ENCODE data around the gene RSRC1. TPM values are rescaled to one million over a fixed set of nuclear protein-coding genes. Genes with fewer than 3 reads are reported as not detected.
"Not testable (repeated sequence)": the region's sequence is repeated elsewhere in the genome, so short reads cannot be mapped to it uniquely, and the experiment has no call there.

Gene RSRC1
- total and polyA plus RNA-seq, 2 of the 13 experiments (the other 11 are each of a cell fraction or from before 2014, with no cell fraction given) = 4.9 to 63.0 TPM

- H4K20me1 ChIP-seq (ENCODE audit: insufficient read depth, low read length); H3K79me2 ChIP-seq (ENCODE audit: insufficient read depth, low read length); FAIRE-seq; H3K27me3 ChIP-seq (ENCODE audit: control insufficient read depth in 1 of 2, insufficient read depth in 2 of 2, low read length in 2 of 2); H3K36me3 ChIP-seq (replicated peaks in 1 of 2; ENCODE audit: control insufficient read depth in 1 of 2, insufficient read depth in 2 of 2, low read length in 2 of 2); H3K4me1 ChIP-seq (ENCODE audit: insufficient read depth, low read length); H3K4me2 ChIP-seq (ENCODE audit: low read depth, low read length); BruUV-seq (replicated peaks); ATAC-seq; H3K9ac ChIP-seq (ENCODE audit: insufficient read depth, low read depth, low read length); intact Hi-C loops (cut with micrococcal nuclease; ENCODE audit: unreplicated experiment); POLR2A ChIA-PET; DNase-seq (ENCODE audit: low spot score); CTCF ChIA-PET (ENCODE audit: low intra/inter-chr PET ratio, low total read pairs); H3K27ac ChIP-seq (ENCODE audit: extremely low read length, insufficient read depth, low read length); in situ Hi-C loops (cut with HindIII; ENCODE audit: extremely low pct_ligation_motif_present, low pct_unique_long_range_greater_than_20kb); H3K4me3 ChIP-seq (replicated peaks in 1 of 3; ENCODE audit: insufficient read depth in 1 of 3, low read depth in 2 of 3, low read length in 3 of 3); H2AFZ ChIP-seq (ENCODE audit: low read length): not testable (repeated sequence)
- peaks cover 11% of the 10 kb centered on the region for H3K9me3 ChIP-seq (ENCODE audit: low read length)
- whole genome bisulfite sequencing (ENCODE audit: low lambda C conversion rate) = 91% methylated on average over 4 of the region's 4 CpGs
- TF ChIP-seq MAFK (conservative IDR thresholded peaks at IDR 0.05 in 1 of 2, IDR thresholded peaks at IDR 0.05 in 1 of 2; ENCODE audit: low read length in 2 of 2) = 0 out of 4 replicates have a peak, but pooled peaks of 1 of the 2 experiments have one; percentile 8
These were observed 385.6 kb downstream of the RSRC1 start for GRCh38 chr3:158495398-158495902.

- no peaks in the 10 kb centered on the region for H4K20me1 ChIP-seq (ENCODE audit: insufficient read depth, low read length)
- no peak overlapping the region for H3K9ac ChIP-seq (ENCODE audit: insufficient read depth, low read depth, low read length)
- H3K4me1 ChIP-seq (ENCODE audit: insufficient read depth, low read length) = no peaks in the 10 kb centered on the region
- H3K9me3 ChIP-seq (ENCODE audit: low read length) = no peaks in the 10 kb centered on the region
- no peak for DNase-seq (ENCODE audit: low spot score)
- CTCF ChIA-PET (ENCODE audit: low intra/inter-chr PET ratio, low total read pairs) = no interaction called here
- H3K36me3 ChIP-seq (replicated peaks in 1 of 2; ENCODE audit: control insufficient read depth in 1 of 2, insufficient read depth in 2 of 2, low read length in 2 of 2) = no peaks in the 10 kb centered on the region
- intact Hi-C loops (cut with micrococcal nuclease; ENCODE audit: unreplicated experiment) = no loop called here
- no peaks in the 10 kb centered on the region for H3K79me2 ChIP-seq (ENCODE audit: insufficient read depth, low read length)
- no peak overlapping the region for H2AFZ ChIP-seq (ENCODE audit: low read length)
- no peak for FAIRE-seq
- in situ Hi-C loops (cut with HindIII; ENCODE audit: extremely low pct_ligation_motif_present, low pct_unique_long_range_greater_than_20kb) = no loop called here
- no peak for ATAC-seq
- H3K27ac ChIP-seq (ENCODE audit: extremely low read length, insufficient read depth, low read length) = no peak overlapping the region
- H3K4me3 ChIP-seq (replicated peaks in 1 of 3; ENCODE audit: insufficient read depth in 1 of 3, low read depth in 2 of 3, low read length in 3 of 3) = no peak overlapping the region
- no TSS peak for BruUV-seq (replicated peaks)
- no peak overlapping the region for H3K4me2 ChIP-seq (ENCODE audit: low read depth, low read length)
- H3K27me3 ChIP-seq (ENCODE audit: control insufficient read depth in 1 of 2, insufficient read depth in 2 of 2, low read length in 2 of 2) = no peaks in the 10 kb centered on the region
- POLR2A ChIA-PET = no interaction called here
- TF ChIP-seq TBX2 (CRISPR knock-in tag; IDR thresholded peaks at IDR 0.05; ENCODE audit: borderline replicate concordance) (no peak), NR2C2 (CRISPR knock-in tag; IDR thresholded peaks at IDR 0.05; ENCODE audit: borderline replicate concordance) (no peak), TSC22D2 (CRISPR knock-in tag; IDR thresholded peaks at IDR 0.05; ENCODE audit: borderline replicate concordance) (no peak), SNAPC5 (CRISPR knock-in tag; IDR thresholded peaks at IDR 0.05; ENCODE audit: borderline replicate concordance) (no peak), ZKSCAN5 (CRISPR knock-in tag; IDR thresholded peaks at IDR 0.05) (no peak), ZFP90 (CRISPR knock-in tag; IDR thresholded peaks at IDR 0.05; ENCODE audit: borderline replicate concordance) (no peak), ZNF292 (CRISPR knock-in tag; IDR thresholded peaks at IDR 0.05; ENCODE audit: borderline replicate concordance, low read depth) (no peak), BHLHE40 (IDR thresholded peaks at IDR 0.05; ENCODE audit: low read length) (no peak), SETDB1 (CRISPR knock-in tag; IDR thresholded peaks at IDR 0.05; ENCODE audit: borderline replicate concordance) (no peak), DDIT3 (CRISPR knock-in tag; IDR thresholded peaks at IDR 0.05) (no peak), KLF15 (CRISPR knock-in tag; IDR thresholded peaks at IDR 0.05; ENCODE audit: borderline replicate concordance) (no peak), ZNF766 (CRISPR knock-in tag; IDR thresholded peaks at IDR 0.05; ENCODE audit: borderline replicate concordance) (no peak), GLI4 (CRISPR knock-in tag; IDR thresholded peaks at IDR 0.05; ENCODE audit: borderline replicate concordance) (no peak), ZNF260 (CRISPR knock-in tag; IDR thresholded peaks at IDR 0.05; ENCODE audit: borderline replicate concordance, low read depth) (no peak), STAT5B (CRISPR knock-in tag; IDR thresholded peaks at IDR 0.05) (no peak), ATF7-NPFF (CRISPR knock-in tag; IDR thresholded peaks at IDR 0.05; ENCODE audit: low read depth) (no peak), HOXA5 (CRISPR knock-in tag; IDR thresholded peaks at IDR 0.05) (no peak), ZNF331 (CRISPR knock-in tag; IDR thresholded peaks at IDR 0.05) (no peak), CENPT (CRISPR knock-in tag; IDR thresholded peaks at IDR 0.05; ENCODE audit: low read depth) (no peak)
These were observed 395.2 kb downstream of the RSRC1 start for GRCh38 chr3:158505117-158505516.

Data from HepG2 (cell line).